ENCODE results near the gene ABCB11. TPM values are rescaled to one million over a fixed set of nuclear protein-coding genes. Genes with fewer than 3 reads are reported as not detected.

The ABCB11 gene
- total RNA-seq, 2 donors from 2014 or later, result 4.1 TPM

GRCh38 chr2:169047256-169048250, 16.4 kb upstream of the ABCB11 start:
- intact Hi-C loops (cut with DNase I, micrococcal nuclease), result no loop called here
- DNase-seq, result no peak
- peak; percentile 16 for ATAC-seq

DNA sequence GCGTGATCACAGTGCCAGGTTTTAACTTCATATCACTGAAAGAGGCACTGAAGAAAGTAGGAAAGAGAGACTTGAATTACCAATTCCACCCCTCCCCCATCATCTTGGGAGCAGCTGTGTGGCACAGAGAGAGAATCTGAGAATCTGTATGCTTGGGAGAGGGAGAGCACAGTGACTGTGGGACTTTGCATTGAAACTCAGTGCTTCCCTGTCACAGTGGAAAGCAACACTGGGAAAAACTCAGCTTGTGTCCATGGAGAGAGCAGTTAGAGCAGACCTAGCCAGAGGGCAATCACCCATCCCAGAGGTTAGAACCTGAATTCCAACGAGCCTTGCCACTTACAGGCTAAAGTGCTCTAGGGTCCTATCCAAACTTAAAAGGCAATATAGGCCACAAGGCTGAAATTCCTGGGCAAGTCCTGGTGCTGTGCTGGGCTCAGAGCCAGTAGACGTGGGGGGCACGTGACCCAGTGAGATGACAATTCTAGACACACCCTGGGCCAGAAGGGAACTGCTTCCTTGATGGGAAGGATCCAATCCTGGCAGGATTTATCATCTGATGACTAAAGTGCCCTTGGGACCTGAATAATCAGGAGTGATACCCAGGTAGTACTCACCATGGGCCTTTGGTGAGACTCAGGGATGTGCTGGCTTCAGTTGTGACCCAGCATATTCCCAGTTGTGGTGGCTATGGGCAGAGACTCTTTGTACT, 15.5 kb upstream of the ABCB11 start:
- intact Hi-C loops (cut with DNase I, micrococcal nuclease), result no loop called here
- DNase-seq (peak; percentile 76 to 84), ATAC-seq (peak; percentile 98)

DNA sequence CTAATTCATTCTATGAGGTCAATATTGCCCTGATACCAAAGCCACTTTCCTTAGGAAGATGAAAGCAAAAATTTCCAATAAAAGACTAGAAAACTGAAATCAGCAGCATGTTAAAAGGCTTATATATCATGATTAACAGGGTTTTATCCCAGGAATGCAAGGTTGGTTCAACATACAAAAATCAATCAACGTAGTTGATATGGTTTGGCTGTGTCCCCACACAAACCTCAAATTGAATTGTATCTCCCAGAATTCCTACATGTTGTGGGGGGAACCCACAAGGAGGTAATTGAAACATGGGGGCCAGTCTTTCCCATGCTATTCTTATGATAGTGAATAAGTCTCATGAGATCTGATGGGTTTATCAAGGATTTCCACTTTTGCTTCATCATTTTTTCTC, 11.7 kb upstream of the ABCB11 start:
- no peak for ATAC-seq
- intact Hi-C loops (cut with DNase I, micrococcal nuclease), result no loop called here

DNA sequence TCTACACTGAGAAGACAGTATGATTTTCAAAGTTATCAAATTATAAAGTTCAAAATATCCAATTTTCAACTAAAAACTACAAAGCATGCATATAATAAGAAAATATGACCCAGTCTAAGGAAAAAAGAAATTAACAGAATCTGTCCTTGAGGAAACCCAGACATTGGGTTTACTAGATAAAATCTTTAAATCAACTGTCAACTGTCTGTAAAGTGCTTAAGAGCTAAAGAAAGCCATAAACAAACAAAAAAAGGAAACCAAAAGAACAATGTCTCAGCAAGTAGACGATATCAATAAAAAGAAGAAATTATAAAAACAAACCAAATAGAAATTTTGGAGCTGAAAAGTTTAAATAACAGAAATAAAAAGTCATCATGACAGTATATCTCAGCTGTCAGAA, 10.5 kb upstream of the ABCB11 start:
- DNase-seq (no peak), ATAC-seq (no peak)
- intact Hi-C loops (cut with DNase I, micrococcal nuclease), result no loop called here

More for the DNA sequence above, 11.7 kb upstream of the ABCB11 start:
- no peak for DNase-seq

DNA sequence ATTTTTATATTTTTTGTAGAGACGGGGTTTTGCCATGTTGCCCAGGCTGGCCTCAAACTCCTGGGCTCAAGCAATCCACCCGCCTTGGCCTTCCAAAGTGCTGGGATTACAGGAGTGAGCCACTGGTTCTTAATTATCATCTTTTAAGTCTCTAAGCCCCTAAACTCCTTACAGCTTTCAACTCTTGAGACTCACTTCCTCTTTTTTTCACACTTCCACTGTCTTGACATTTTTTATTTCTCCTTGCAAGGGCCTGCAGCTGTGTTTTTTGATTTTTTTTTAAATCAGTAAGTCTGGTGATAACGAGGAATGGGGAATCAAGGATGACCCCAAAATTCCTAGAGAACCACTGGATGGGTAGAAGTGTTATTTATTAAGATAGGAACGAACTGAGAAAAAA, 8.6 kb upstream of the ABCB11 start:
- no peak for ATAC-seq

GRCh38 chr2:169038338-169038757, 7.2 kb upstream of the ABCB11 start:
- ATAC-seq, result peak; percentile 69
- intact Hi-C loops (cut with DNase I, micrococcal nuclease), result no loop called here
- DNase-seq, result no peak

More for the DNA sequence above, 8.6 kb upstream of the ABCB11 start:
- intact Hi-C loops (cut with DNase I, micrococcal nuclease), result no loop called here
- no peak for DNase-seq

DNA sequence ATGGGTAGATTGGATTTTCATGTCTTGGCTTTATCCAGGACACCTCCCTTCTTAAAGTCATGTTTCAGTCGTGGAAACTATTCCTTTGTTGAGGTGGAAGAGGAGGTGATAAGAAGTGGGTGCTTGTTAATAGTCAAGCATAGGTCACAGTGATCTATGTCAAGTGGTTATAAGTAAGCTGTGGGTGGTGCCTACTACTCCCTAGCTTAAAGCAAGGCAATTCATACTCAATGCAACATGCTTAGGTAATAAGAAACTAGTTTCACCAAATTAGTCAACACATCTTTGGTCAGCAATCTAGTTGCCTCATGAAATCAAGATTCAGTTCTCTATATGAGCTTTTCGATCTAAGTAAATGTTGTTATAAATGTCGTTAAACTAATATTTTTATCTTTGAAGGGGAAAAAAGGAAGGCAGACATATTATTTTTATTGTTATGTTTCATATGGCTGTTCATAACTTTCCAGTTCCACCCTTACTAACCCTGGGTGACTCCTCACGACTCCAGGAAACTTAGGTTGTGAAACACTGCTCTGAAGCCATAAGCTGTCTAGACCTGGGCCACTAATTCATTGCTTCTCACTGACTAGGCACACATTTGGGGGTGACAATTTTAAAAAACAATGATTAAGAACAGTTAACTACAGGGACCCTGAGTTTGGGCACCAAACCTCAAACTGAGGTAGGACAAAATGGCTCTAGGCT, 5.8 kb upstream of the ABCB11 start:
- ATAC-seq, result peak; percentile 40
- intact Hi-C loops (cut with DNase I, micrococcal nuclease), result no loop called here
- no peak for DNase-seq

GRCh38 chr2:169035887-169036286, 4.8 kb upstream of the ABCB11 start:
- no peak for ATAC-seq
- intact Hi-C loops (cut with DNase I, micrococcal nuclease), result no loop called here
- no peak for DNase-seq

GRCh38 chr2:169034984-169035544, 3.9 kb upstream of the ABCB11 start:
- ATAC-seq (peak; percentile 65), DNase-seq (no peak)
- intact Hi-C loops (cut with DNase I, micrococcal nuclease), result no loop called here

- peak; percentile 78 for ATAC-seq
- intact Hi-C loops (cut with DNase I, micrococcal nuclease), result no loop called here
- no peak for DNase-seq
Observed at GRCh38 chr2:169034256-169034655, 3.1 kb upstream of the ABCB11 start.

GRCh38 chr2:169029341-169029740, 1.8 kb downstream of the ABCB11 start:
- ATAC-seq (no peak), DNase-seq (no peak)

DNA sequence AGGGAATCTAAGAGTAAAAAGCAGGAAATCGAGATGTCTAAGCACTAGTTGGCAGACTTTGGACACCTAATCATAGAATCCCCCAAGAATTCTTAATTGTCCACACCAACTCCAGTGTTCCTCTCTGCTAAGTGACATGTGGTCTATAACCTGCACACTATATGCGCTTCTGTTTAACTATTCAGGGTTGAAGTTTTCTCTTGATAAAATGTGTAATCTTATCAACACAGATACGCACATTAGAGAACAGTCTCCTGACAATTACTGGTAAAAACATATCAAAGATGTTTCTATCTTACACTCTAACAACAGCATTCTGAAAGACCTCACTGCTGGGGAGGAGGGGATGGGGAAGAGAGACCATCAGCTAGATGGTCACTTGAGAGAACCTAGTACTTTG, 3.9 kb downstream of the ABCB11 start:
- intact Hi-C loops (cut with DNase I, micrococcal nuclease), result no loop called here
- DNase-seq (no peak), ATAC-seq (no peak)

More at GRCh38 chr2:169029341-169029740, 1.8 kb downstream of the ABCB11 start:
- intact Hi-C loops (cut with DNase I, micrococcal nuclease), result no loop called here

GRCh38 chr2:169026056-169026455, 5.1 kb downstream of the ABCB11 start:
- ATAC-seq (no peak), DNase-seq (no peak)
- intact Hi-C loops (cut with DNase I, micrococcal nuclease), result no loop called here

GRCh38 chr2:169023161-169023560, 8.0 kb downstream of the ABCB11 start:
- intact Hi-C loops (cut with DNase I, micrococcal nuclease), result no loop called here
- ATAC-seq, result no peak
- no peak for DNase-seq

GRCh38 chr2:169018390-169018789, 12.7 kb downstream of the ABCB11 start:
- intact Hi-C loops (cut with DNase I, micrococcal nuclease), result no loop called here

DNA sequence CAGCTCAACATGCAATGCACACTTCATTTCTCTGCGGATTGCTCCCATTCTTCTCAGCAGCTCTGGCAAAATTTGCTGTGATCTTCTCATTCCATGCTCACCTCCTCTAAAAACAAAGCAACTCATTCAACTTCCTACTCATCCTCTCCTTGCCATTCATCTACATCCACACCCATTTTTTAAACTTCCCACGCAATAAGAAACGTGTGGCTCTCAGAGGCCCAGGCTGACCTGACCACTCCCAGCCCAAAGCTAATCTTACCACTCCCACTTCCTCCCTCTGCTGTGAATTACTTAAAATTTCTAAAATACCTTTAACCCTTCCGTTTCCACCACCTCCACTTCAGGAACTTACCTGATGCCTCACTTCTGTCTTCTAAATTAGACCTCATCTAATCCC, 15.2 kb downstream of the ABCB11 start:
- no peak for DNase-seq
- ATAC-seq, result no peak
- intact Hi-C loops (cut with DNase I, micrococcal nuclease), result no loop called here

More at GRCh38 chr2:169018390-169018789, 12.7 kb downstream of the ABCB11 start:
- ATAC-seq (no peak), DNase-seq (no peak)

GRCh38 chr2:169014780-169015179, 16.3 kb downstream of the ABCB11 start:
- intact Hi-C loops (cut with DNase I, micrococcal nuclease), result no loop called here
- ATAC-seq (peak; percentile 13), DNase-seq (no peak)

- no peak for DNase-seq
- no peak for ATAC-seq
- intact Hi-C loops (cut with DNase I, micrococcal nuclease), result no loop called here
Observed at GRCh38 chr2:169013628-169014026, 17.5 kb downstream of the ABCB11 start.

Measured in left colon (tissue), 2 donors.